NCI-H1105 (cell line): ENCODE data around the gene SLC16A13.
"Not testable (repeated sequence)": the region's sequence is repeated elsewhere in the genome, so short reads cannot be mapped to it uniquely, and the experiment has no call there.

Experiments used
- DNase-seq: peaks from one replicate; lab custom pipeline; 2025; lab: John Stamatoyannopoulos, UW

Gene SLC16A13

DNA sequence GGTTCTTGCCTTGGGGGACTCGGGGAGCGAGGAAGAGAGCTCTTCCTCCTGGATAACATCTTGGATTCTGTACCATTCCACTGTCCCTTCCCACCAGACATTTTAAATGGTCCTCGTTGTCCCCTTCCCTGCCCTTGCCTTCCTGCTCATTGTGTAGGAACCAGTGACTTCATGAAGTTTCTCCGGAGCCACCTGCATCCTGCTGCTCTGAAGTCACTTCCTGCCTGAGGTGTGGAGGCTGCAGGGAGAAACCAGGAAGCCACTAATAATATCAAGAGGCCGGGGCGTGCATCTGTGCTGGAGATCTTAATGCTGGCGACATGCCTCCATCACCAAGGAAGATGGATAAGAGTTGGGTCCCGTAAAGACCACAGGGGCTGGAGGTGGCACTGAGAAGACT is 6.2 kb upstream of the SLC16A13 start:
- no peak for DNase-seq

DNA sequence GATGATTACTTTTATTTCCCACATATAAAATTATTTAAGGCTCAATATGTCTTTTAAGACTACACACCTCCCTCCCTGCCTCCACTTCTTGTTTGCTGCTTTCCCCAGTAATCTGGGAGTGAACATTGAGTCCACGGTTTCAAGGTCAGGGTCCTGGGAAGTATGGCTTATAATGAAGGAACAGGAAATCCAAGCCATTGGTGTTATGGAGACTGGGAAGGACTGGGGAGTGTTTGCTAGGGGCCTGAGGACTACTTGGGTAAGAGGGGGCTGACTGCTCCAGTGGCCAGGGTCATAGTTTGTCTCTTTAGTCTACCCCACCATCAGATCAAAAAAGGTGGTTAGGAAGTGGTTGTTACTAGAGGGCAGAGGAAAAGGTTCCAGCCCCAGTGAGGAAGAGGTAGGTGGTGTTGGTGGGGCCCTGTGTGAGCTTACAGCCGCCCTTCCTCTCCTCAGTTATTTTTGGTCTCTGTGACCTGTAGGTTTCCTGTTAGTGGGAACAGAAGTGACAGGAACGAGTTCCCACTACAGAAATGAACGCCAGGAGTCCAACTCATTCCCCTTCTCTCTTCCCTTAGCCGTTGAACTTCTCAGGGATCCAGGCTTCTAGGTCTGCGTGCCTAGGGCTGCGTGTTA is 742 bp upstream of the SLC16A13 start:
- DNase-seq: no peak

- no peak for DNase-seq
Observed at GRCh38 chr17:7038025-7038862, 2.4 kb downstream of the SLC16A13 start.

DNA sequence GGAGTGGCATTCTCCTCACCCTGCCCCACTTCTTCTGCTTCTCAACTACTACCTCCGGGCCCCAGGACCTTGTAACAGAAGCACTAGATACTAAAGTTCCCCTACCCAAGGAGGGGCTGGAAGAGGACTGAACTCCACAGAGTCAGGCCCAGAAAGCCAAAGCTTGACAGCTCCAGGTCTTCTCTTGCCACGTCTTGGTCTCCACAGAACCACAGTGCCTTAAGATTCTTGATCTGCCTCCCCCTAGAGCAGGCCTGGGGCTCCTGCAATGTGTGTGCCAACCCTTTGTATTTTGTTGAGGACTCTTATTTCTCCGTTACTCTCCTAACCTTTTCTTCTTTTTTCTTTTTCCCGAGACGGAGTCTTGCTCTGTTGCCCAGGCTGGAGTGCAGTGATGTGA is 4.0 kb downstream of the SLC16A13 start:
- no peak for DNase-seq

DNA sequence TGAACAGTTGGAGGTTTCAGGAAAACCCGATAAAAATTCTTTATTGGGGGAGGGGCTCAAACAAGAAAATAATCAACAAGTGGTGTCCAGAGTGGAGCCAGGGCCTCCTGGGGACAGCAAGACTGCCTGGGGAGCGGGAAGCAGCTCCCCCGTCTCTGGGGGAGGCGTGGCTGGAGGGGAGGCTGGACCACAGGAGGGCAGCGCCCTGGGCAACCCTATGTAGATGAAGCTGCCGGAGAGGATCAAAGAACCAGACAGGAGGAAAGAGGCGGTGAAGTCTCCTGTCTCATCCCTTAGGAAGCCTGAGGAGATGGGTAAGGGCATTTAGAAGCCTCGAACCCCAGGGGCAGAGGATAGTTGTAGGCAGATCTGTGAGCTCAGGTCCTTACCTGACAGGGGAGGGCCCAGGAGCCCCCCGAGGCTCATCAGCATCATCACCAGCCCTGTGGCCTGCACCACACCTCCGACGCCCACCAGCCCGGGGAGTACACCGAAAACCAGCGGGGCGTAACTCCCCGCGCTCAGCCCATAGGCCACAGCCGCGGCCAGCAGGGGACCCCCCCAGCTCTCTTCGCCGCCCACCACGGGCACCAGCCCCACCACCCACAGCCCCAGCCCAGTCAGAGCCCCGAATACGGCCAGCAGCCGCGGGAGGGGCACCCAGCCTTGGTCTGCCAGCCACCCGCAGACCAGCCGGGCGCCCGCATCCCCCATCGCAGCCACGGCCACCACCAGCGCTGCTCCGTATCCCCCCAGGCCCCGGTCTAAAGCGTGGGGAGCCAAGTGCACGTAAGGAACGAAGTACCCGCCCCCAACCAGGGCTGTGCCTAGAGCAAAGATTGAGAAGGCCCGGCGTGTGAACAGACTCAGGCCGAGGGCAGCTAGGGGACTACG is 6.0 kb downstream of the SLC16A13 start:
- DNase-seq: no peak

DNA sequence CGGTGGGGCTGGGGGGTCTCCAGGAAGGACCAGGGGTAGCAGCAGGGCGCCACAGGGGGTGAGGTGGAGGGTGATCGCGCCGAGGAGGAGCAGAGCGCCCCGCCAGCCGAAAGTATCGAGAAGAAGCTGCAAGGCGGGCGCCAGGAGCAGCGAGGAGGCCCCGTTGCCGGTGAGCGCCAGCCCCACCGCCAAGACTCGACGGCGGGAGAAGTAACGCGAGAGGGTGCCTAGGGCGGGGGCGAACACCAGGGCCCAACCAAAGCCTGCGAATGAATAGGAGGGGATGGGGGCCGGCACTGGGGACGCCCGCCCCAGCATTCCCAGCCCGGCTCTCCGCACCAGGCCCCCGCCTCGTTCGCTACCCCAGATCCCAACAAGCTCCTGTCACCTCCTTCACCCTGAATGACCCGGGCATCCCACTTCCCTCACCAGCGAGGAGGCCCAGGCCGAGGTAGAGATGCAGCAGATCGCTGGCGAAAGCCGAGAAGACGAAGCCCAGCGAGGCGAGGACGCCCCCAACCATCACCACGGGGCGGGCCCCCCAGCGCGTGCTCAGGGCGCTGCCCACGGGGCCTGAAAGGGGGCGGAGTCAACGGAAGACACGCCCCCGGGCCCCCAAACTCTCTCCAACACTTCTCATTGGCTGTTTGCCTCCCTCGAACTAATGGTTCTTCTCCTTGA is 6.8 kb downstream of the SLC16A13 start:
- DNase-seq: no peak

DNA sequence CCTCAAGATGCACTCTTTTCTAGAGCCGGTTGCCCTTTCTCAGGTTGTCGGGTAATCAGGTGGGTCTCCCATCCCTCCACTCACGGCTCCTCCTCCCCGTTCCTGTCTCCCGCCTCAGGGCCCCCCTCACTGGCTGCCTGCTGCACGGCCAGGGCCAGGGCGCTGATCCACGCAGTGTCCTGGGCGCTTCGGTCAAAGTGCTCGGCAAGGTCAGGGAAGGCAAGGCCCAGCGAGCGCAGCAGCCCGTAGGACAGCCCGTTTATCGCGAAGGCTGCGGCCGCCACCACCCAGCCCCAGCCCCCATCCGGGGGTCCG is 7.3 kb downstream of the SLC16A13 start:
- DNase-seq: no peak

DNA sequence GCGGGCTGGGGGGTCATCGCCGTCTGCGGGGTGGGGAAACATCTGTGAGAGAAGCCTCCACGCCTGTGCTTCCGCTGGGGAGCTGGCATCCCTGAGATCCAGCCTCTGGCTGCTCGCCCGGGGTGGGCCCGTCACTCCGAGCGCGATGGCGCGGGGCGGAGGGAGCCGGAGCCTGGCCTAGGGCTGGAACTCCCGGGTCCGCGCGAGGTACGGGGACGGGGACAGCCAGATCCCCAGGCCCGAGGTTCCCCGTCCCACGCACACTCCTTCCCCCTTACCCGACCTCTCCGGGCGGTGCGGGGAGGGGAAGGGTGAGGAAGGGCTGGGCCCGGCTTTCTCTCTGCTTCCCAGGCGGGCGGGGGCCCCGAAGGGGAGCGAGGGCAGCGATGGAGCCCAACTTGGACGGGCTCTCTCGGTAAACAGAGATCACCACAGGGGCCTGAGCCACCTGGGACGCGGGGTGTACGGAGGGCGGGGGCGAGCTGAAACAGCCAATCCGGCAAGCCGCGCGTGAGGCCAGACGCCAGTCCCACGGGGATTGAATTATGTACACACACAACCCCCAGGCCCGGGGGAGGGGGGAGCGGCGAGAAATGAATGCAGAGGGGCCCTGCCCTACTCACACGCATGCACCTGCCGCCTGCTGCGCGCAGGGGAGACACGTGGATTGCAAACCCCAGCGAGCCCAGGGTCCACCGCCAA is 7.8 kb downstream of the SLC16A13 start, which contains the start of gene SLC16A11:
Gene SLC16A11 (minus strand): TSS at position 596 of the 702 bp plus-strand sequence. CDS start 579 bp downstream, at position 17.
- peak; percentile 74 for DNase-seq

DNA sequence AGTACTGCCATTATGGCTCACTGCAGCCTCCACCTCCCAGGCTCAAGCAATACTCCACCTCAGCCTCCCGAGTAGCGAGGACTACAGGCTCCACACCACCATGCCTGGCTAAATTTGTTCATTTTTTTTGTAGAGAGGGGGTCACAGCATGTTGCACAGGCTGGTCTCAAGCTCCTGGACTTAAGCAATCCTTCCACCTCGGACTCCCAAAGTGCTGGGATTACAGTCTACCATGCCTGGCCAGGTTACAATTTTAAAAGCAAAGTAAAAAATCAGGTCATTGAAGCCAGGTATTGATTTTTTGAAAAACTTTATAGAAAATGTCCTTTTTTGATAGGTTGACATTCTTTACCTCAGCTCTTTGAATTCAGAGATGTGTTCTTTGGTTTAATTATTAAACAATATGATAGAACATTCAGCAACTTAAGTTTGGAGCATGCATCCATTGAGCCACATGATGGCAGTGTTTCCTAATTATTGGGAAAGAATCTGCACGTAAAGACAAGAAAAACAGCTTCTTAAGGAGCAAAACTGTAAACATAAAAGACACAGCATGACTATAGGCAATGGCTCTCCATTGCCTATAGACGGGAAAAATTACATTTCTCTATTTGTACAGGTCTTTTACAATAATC is 9.8 kb downstream of the SLC16A13 start:
- DNase-seq: peak; percentile 48

DNA sequence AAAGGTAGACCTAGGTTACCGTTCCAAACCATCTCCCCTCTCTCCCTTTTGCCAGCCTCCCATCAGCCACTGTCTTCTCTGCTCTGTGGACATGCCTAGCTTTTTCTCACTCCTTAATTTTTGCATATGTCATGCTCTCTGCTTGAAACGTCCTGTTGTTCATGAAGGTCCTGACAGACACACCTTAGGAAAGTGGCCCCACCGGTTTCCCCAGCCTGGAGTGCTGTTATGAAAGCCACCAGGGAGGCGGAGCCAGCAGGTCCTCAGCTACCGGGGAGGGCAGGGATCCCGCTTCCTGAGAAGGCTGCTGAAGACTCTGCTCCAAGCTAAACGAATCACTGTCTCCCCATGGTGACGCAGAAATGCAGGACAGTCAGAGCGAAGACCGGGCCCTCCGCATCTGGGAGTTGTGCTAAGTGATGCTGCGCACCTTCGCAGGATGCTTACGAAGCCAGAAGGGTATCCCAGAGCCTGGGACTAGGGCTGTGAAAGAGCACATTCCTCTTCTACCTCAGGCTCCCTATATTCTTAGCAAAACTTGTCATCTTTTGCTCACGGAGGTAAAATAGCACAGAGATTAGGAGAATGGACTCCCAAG is 10.4 kb downstream of the SLC16A13 start:
- DNase-seq: peak; percentile 34

DNA sequence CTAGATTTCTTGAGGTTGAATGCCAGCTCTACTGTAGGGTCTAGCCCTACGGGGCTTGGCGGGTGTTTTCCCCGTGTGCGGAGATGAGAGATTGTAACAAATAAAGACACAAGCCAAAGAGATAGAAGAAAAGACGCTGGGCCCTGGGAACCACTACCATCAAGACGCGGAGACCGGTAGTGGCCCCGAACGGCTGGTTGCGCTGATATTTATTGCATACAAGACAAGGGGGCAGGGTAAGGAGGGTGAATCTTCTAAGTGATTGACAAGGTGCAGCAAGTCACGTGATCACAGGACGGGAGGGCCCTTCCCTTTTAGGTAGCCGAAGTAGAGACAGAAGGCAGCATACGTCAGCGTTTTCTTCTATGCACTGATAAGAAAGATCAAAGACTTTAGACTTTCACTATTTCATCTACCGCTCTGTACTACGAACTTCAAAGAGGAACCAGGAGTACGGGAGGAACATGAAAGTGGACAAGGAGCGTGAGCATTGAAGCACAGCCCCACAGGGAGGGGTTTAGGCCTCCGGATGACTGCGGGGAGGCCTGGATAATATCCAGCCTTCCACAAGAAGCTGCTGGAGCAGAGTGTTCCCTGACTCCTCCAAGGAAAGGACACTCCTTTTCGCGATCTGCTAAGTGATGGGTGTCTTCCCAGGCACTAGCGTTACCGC is 11.0 kb downstream of the SLC16A13 start:
- DNase-seq: not testable (repeated sequence)

GRCh38 chr17:7047566-7047965 is 11.8 kb downstream of the SLC16A13 start:
- DNase-seq: no peak

DNA sequence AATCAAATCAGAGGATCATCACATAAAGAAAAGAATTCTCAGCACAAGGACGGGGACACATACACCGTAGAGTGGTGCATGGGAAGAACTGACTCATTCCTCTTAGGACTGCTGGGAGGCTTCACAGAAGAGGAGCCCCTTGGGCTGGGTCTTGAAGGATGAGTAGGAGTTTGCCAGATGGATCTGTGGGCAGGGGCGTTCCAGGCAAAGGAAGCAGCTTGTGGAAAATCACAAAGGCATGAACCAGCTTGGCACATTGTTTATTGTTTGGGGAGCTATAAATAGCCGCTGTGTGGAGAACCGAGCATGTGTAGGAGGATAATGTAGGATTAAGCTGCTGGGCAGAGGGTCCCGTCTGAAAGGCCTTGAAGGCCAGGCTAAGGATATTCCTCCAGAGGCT is 13.2 kb downstream of the SLC16A13 start:
- no peak for DNase-seq

GRCh38 chr17:7050583-7050982 is 14.8 kb downstream of the SLC16A13 start:
- DNase-seq: not testable (repeated sequence)

DNA sequence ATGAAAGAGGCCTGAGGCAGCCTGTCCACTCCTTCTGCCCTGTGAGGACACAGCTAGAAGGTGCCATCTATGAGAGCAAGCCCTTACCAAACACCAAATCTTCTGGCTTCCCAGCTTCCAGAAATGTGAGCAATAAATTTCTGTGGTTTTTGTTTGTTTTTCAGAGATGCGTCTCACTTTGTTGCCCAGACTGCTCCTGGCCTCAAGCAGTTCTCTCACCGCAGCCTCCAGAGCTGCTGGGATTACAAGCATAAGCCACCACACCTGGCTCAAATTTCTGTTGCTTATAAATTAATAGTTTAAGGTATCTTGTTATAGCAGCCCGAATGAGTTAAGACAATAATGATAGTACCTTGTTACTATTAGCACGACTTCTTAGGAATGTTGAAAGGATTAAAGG is 20.6 kb downstream of the SLC16A13 start:
- no peak for DNase-seq

GRCh38 chr17:7058831-7059447 is 23.1 kb downstream of the SLC16A13 start:
- DNase-seq: no peak

DNA sequence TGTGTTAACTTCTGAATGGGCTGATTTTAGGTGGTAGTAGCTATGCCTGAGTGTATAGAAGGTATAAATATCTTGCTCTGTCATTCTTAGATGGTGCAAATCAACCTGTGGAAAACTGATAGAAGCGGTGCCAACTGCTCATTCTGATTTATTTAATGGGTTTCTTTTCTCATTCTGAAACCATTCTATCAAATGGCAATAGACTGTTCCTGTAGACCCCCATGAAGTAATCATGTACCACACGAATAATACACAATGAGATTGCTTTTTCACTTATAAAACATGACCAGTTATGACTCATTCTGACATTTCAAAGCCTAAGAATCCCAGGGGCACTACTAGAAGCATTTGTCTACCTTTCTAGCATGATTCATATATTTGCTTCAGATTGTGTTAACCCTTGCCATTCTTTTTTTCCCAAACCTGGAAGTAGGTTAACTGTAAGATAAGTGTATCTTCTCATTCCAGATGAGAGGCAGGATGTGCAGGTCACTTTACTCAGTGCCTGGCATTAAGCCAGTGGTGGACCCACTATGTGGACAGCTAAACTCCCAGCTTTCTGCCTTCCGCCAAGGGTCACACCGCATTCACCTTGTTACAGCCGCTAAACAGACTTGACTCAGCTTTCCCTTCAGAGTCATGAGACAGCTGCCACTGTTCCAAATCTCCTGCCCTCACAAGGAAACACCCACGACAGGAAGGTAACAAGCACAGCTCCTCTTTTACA is 24.5 kb downstream of the SLC16A13 start:
- no peak for DNase-seq

- DNase-seq: no peak
Observed at GRCh38 chr17:7063518-7064094, 27.8 kb downstream of the SLC16A13 start.
